Cerebellar cortex (tissue), 1 donor: Measurements from ENCODE around the gene DGKE.

ENCODE experiments used
- DNase-seq: peaks from one replicate; pipeline ENCODE4 v3.0.0-alpha.2; 2015; ENCODE audit warnings: low spot score

The DGKE gene

GRCh38 chr17:56914581-56915273 lies 80.8 kb downstream of the DGKE start:
- DNase-seq = no peak

- DNase-seq = no peak
Observed at GRCh38 chr17:56917559-56918296, 83.8 kb downstream of the DGKE start.

- no peak for DNase-seq
Observed at GRCh38 chr17:56918916-56919315, 85.0 kb downstream of the DGKE start.
